DND-41 (cell line): ENCODE measurements around the gene RNF215.
A peak's percentile ranks its signal among the peaks of the same experiment; 100 is the strongest.

Experiments used
- ATAC-seq: fragments of 200-7000 bp; cut with Tn5 transposase; 3 replicates; pipeline ENCODE4 v1.9.1; 2021; ENCODE audit warnings: low read depth; ENCODE audit not compliant: insufficient read depth
- DNase-seq: peaks from one replicate; pipeline ENCODE4 v3.0.0-alpha.2; 2020
- H2AFZ ChIP-seq: 2 replicates; pipeline ENCODE4 v1.6.0; 2012; ENCODE audit warnings: low read depth, low read length
- H3K27ac ChIP-seq: 2 replicates; pipeline ENCODE4 v1.5.1; 2012; ENCODE audit warnings: low read length, inconsistent platforms
- H3K27me3 ChIP-seq: fragments of 200-600 bp; sonication (generic); 2 replicates; pipeline ENCODE4 v1.6.0; 2012; ENCODE audit warnings: low read length, mild to moderate bottlenecking, inconsistent platforms; ENCODE audit not compliant: insufficient read depth, poor library complexity
- H3K36me3 ChIP-seq: 2 replicates; pipeline ENCODE4 v1.5.1; 2012; ENCODE audit warnings: low read length, inconsistent platforms; ENCODE audit not compliant: insufficient read depth
- H3K4me1 ChIP-seq: 2 replicates; pipeline ENCODE4 v1.5.1; 2012; ENCODE audit warnings: mild to moderate bottlenecking, low read length; ENCODE audit not compliant: insufficient read depth
- H3K4me2 ChIP-seq: 2 replicates; pipeline ENCODE4 v1.6.0; 2012; ENCODE audit warnings: mild to moderate bottlenecking, moderate library complexity, low read length, inconsistent platforms; ENCODE audit not compliant: insufficient read depth
- H3K4me3 ChIP-seq, 2 experiments: fragments of 200-600 bp in 1 of 2; shearing (Covaris generic) in 1 of 2; 2 replicates each; pipeline ENCODE4 v1.5.1; 2012 to 2016; ENCODE audit warnings: inconsistent platforms in 2 of 2, low read length in 2 of 2, mild to moderate bottlenecking in 2 of 2, low read depth in 1 of 2, moderate library complexity in 1 of 2
- H3K79me2 ChIP-seq: 2 replicates; pipeline ENCODE4 v1.6.0; 2012; ENCODE audit warnings: low read length, inconsistent platforms; ENCODE audit not compliant: insufficient read depth
- H3K9ac ChIP-seq: 2 replicates; pipeline ENCODE4 v1.6.0; 2012; ENCODE audit warnings: low read depth, mild to moderate bottlenecking, inconsistent platforms, low read length, moderate library complexity
- H3K9me3 ChIP-seq: 2 replicates; pipeline ENCODE4 v1.5.1; 2012; ENCODE audit warnings: low read length, moderate library complexity, mild to moderate bottlenecking, inconsistent platforms; ENCODE audit not compliant: insufficient read depth, severe bottlenecking
- H4K20me1 ChIP-seq: 2 replicates; pipeline ENCODE4 v1.6.0; 2012; ENCODE audit warnings: low read length; ENCODE audit not compliant: insufficient read depth
- CTCF ChIP-seq: IDR thresholded peaks from 2 replicates; pipeline ENCODE4 v1.5.1; 2012; ENCODE audit warnings: borderline replicate concordance, low read length, moderate library complexity, mild to moderate bottlenecking; ENCODE audit not compliant: poor library complexity, severe bottlenecking; ENCODE audit errors: extremely low read depth
- EZH2 ChIP-seq: IDR thresholded peaks from 3 replicates; pipeline ENCODE4 v1.6.1; 2012; ENCODE audit warnings: borderline replicate concordance, low read depth, mild to moderate bottlenecking, moderate library complexity, low read length, inconsistent platforms; ENCODE audit not compliant: severe bottlenecking

The RNF215 gene

GRCh38 chr22:30333707-30334087, 53.5 kb downstream of the RNF215 start:
- H3K4me2 ChIP-seq = no peak overlapping the region
- H3K27ac ChIP-seq = no peak overlapping the region
- no peaks in the 10 kb centered on the region for H3K4me1 ChIP-seq
- DNase-seq (no peak), ATAC-seq (no peak)
- no peaks in the 10 kb centered on the region for H3K79me2 ChIP-seq
- TF ChIP-seq CTCF (no peak), EZH2 (no peak)
- no peaks in the 10 kb centered on the region for H3K9me3 ChIP-seq
- H2AFZ ChIP-seq = no peak overlapping the region
- H3K4me3 ChIP-seq = no peak overlapping the region
- no peak overlapping the region for H3K9ac ChIP-seq
- H4K20me1 ChIP-seq = peaks cover 3% of the 10 kb centered on the region; the same call in 1 of the 2 replicates
- H3K36me3 ChIP-seq = peaks cover 75% of the 10 kb centered on the region
- no peaks in the 10 kb centered on the region for H3K27me3 ChIP-seq

- no peak overlapping the region for H3K4me3 ChIP-seq
- H3K79me2 ChIP-seq = no peaks in the 10 kb centered on the region
- H3K27me3 ChIP-seq = no peaks in the 10 kb centered on the region
- H4K20me1 ChIP-seq = peaks cover 3% of the 10 kb centered on the region; the same call in 1 of the 2 replicates
- no peak for TF ChIP-seq EZH2
- TF ChIP-seq CTCF = no peak
- peaks cover 77% of the 10 kb centered on the region for H3K36me3 ChIP-seq
- H2AFZ ChIP-seq = no peak overlapping the region
- H3K9ac ChIP-seq = no peak overlapping the region
- DNase-seq (no peak), ATAC-seq (no peak)
- H3K9me3 ChIP-seq = no peaks in the 10 kb centered on the region
- H3K4me1 ChIP-seq = peaks cover under 1% of the 10 kb centered on the region; the same call in 1 of the 2 replicates
- no peak overlapping the region for H3K4me2 ChIP-seq
- peak overlapping the region; percentile 36; the same call in 1 of the 2 replicates for H3K27ac ChIP-seq
These were observed 54.1 kb downstream of the RNF215 start for GRCh38 chr22:30332994-30333706.

- no peak for ATAC-seq
- TF ChIP-seq EZH2 (no peak), CTCF (no peak)
- H3K9ac ChIP-seq = no peak overlapping the region
These were observed 54.7 kb downstream of the RNF215 start for GRCh38 chr22:30332551-30332950.

More at GRCh38 chr22:30332551-30332950, 54.7 kb downstream of the RNF215 start:
- H4K20me1 ChIP-seq = peaks cover 3% of the 10 kb centered on the region; the same call in 1 of the 2 replicates
- no peak overlapping the region for H3K4me3 ChIP-seq
- no peaks in the 10 kb centered on the region for H3K27me3 ChIP-seq
- no peak overlapping the region for H2AFZ ChIP-seq
- H3K27ac ChIP-seq = no peak overlapping the region
- H3K9me3 ChIP-seq = no peaks in the 10 kb centered on the region
- peaks cover 71% of the 10 kb centered on the region for H3K36me3 ChIP-seq
- no peak for DNase-seq
- H3K4me1 ChIP-seq = peaks cover 7% of the 10 kb centered on the region
- no peak overlapping the region for H3K4me2 ChIP-seq
- H3K79me2 ChIP-seq = no peaks in the 10 kb centered on the region
